ENCODE data around the gene ITGAE.
"Not testable (repeated sequence)": the region's sequence is repeated elsewhere in the genome, so short reads cannot be mapped to it uniquely, and the experiment has no call there.

The ITGAE gene

GRCh38 chr17:3795390-3796102 lies 5.4 kb downstream of the ITGAE start:
- no peak for DNase-seq

DNA sequence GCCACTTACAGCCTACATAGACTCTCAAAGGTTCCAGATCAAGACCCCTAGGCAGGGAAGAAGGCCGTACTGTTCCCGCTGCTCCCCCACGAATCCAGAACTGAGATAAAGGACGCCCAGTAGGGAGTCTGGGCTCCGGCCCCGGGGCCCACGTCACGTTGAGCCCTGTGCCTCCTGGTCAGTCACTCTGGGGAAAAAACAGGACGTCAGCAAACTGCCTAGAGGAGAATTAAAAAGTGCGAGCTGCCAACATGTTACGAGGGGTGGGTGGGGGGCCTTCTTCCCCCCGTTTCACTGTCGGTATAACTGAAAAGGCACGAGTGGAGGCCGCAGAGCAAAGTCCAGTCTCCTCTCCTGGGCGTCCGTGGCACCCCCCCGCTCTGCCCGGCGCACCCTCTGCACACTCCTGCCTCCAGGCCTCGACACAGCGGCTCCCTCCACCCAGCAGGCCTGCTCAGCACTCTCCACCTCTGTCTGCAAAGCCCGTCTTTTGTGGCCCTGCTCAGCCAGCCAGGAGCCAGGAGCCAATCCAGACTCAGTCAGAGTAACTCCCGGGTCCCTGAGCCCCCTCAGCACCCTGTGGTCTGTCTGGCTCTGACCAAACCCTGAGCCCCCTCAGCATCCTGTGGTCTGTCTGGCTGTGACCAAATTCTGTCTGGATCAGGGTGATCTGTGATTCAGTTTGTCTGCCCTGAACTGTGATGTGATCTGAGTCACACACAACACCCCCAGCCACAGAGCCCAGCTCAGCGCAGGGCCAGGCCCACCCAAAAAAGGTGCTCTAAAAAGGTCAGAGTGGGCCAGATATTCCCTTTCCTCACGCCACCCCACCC lies 6.2 kb downstream of the ITGAE start:
- no peak for DNase-seq

DNA sequence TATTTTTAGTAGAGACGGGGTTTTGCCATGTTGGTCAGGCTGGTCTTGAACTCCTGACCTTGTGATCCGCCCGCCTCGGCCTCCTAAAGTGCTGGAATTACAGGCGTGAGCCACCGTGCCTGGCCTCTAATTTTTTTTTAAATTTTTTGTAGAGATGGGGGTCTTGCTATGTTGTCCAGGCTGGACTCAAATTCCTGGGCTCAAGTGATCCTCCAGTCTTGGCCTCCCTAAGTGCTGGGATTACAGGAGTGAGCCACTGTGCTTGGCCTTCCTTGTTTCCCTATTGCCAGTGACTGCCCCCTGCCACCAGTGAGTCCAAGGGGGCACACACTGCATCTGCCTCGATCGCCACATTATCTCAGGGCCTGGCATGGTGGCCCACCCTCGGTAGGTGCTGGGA lies 6.8 kb downstream of the ITGAE start:
- DNase-seq = not testable (repeated sequence)

- DNase-seq = not testable (repeated sequence)
These were observed 7.7 kb downstream of the ITGAE start for GRCh38 chr17:3793258-3793657.

- DNase-seq = no peak
These were observed 8.5 kb downstream of the ITGAE start for GRCh38 chr17:3792481-3792880.

- no peak for DNase-seq
These were observed 12.8 kb downstream of the ITGAE start for GRCh38 chr17:3788200-3788599.

DNA sequence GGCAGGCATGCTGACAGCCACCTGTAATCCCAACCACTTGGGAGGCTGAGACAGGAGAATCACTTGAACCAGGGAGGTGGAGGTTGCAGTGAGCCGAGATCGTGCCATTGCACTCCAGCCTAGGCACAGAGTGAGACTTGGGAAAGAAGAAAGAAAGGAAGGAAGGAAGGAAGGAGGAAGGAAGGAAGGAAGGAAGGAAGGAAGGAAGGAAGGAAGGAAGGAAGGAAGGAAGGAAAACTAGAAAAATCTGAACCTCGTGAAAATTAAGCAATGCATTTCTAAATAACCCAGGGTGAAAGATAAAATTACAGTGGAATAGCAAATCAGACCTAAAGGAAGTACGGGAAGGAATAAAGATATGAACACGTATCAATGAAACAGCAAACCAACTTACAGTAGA lies 15.7 kb downstream of the ITGAE start:
- DNase-seq = not testable (repeated sequence)

GRCh38 chr17:3782751-3783150 lies 18.2 kb downstream of the ITGAE start:
- DNase-seq = no peak

DNA sequence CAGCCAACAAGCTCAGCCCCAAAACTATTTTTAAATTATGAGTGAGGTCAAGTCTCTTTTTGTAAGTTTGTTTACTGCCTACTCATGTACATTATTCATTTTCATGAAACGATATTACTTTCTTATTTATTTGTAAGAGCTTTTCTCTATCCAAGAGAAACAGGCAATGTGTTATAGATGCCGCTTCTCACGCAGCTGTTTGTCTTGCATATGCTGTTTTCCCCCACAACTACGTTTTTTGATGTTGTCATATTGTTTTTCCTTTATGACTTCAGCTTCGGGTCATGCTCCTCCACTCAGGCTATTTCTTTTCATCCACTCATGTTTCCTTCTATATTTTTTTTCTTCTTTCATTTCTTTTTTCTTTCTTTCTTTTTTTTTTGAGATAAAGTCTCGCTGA lies 20.0 kb downstream of the ITGAE start:
- no peak for DNase-seq

DNA sequence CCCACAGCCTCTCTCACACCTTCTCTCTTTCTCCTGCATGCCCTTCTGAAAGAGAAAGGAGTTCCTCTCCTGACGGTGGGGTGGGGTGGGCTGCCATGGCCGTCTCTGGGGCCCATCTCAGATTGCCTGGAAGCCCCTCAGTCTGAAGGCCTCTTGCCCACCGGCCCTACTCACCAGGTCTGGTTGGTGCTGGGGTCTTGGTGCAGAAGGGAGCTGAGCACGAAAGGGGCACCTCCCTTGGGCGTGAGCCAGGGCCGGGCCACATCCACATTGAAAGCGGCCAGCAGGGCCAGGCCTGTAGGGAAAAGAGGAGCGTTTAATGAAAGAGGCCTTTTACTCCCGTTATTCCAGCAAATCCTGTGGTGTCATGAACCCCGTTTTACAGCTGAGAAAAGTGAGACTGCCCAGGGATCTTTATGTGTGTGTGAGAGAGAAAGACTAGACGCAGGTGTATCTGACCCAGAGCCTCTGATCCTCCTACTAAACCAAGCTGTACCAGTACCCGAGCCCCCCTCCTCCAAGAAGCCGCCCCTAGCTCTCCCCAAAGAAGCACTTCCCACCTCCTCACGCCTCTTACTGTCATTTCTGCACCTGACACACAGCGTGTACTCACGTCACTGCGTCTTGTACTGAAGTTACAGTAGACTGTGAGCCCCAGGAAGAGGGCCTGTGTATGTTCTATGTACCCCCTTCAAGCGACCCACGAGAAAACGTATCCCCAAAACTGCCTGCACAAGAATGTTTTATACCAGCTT lies 23.4 kb downstream of the ITGAE start:
- DNase-seq = no peak

- DNase-seq = no peak
These were observed 27.0 kb downstream of the ITGAE start for GRCh38 chr17:3773966-3774365.

DNA sequence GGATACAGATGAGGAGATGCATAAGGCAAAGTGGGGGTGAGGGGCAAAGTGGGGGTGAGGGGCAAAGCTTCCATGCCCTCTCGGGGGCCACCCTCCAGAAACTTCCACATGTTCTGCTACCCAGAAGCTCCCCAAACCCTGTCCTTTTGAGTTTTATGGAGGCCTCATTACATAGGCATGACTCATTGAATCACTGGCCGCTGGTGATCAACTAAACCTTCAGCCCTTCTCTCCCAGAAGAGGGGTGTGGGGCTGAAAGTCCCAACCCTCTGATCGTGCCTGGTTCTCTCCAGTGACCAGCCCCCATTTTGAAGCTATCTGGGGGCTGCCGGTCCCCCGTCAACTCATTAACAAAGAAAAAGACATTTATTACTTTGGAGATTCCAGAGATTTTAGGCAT lies 27.5 kb downstream of the ITGAE start:
- no peak for DNase-seq

- no peak for DNase-seq
These were observed 28.2 kb downstream of the ITGAE start for GRCh38 chr17:3772764-3773163.

DNA sequence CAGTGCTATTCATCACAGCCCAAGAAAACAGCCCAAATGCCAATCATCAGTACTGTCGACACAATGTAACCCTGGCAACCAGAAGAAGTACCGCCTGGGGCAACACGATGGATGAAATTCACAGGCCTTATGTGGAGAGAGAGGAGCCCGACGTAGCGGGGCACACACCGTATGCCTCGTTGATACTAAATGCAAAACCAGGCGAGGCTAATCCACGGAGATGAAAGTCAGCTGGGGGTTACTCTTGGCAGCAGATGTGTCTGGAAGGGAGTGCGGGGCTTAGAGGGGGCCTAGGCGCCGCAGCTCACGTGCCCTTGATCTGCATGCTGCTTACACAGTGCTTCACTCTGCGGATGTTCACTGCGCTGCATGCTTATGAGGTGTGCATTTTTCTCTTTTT lies 29.8 kb downstream of the ITGAE start:
- no peak for DNase-seq

DNA sequence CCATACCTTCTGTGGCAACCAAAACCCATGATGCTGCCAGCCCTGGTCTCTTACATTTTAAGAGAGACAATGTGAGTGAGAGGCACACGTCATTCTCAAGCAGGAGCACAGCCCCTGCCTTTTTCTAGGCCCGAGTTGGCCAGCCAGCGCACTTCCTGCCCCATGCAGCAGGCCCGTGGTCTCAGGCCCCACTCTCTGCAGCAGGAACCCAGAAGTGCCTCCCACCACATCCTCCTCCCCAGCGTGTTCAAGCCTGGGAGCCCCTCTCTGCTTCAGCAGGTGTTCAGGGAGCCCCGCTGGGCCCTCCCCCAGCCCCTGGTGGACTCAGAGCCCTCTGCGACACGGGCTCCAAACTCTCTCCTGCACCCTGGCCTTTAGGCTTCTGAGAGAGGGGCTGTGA lies 30.5 kb downstream of the ITGAE start:
- peak; percentile 20 for DNase-seq

DNA sequence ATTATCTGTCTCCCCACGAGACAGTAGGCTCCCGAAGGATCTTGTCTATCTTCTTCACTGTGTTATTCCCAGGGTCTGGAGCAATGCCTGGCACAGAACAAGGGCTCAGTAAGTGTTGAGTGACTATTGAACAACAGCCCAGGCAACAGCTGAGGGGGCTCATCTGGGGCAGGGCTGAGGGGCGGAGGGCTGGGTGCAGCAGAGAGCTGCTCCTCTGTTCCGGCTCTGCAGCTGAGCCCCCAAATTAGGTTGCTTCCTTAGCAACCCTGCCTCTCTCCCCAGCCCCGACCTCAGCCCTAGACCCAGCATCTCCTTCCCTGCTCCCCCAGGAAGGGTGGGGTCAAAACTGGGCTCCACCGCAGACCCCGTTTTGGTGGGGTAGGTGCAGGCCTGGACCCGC lies 32.2 kb downstream of the ITGAE start:
- no peak for DNase-seq

DNA sequence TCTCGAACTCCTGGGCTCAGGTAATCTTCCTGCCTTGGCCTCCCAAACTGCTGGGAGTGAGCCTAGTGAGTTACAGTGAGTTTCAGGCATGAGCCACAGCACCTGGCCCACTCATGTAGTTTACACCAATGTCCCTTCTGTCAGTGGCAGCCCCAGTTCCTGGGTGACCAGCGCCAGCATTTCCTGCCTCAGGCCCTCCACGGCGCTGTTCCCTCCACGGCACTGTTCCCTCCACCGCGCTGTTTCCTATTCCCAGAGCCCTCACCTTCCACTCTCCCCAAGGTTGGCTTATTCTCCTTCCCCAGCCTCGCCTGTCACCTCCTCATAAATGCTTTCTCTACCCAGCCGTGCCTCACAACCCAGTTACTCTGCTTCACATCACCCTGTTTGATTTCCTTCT lies 32.6 kb downstream of the ITGAE start:
- DNase-seq = no peak

GRCh38 chr17:3766779-3767178 lies 34.2 kb downstream of the ITGAE start:
- no peak for DNase-seq

DNA sequence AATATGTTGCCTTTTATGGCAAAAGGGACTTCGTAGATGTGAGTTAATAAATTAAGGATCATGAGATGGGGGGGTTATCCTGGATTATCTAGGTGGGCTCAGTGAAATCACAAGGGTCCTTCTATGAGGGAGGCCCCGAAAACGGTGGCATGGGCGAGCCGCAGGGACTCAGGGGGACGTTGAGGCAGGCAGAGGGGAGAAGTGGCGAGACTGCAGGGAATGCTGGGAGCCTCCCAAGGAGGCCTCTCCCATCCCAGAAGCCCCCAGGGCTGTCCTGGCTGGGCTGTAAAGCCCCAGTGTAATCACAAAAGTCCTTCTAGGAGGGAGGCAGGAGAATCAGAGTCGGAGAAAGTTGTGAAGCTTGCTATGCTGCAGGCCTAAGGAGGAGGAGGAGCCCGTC lies 35.0 kb downstream of the ITGAE start:
- DNase-seq = no peak

GRCh38 chr17:3763777-3764170 lies 37.2 kb downstream of the ITGAE start:
- DNase-seq = no peak

DNA sequence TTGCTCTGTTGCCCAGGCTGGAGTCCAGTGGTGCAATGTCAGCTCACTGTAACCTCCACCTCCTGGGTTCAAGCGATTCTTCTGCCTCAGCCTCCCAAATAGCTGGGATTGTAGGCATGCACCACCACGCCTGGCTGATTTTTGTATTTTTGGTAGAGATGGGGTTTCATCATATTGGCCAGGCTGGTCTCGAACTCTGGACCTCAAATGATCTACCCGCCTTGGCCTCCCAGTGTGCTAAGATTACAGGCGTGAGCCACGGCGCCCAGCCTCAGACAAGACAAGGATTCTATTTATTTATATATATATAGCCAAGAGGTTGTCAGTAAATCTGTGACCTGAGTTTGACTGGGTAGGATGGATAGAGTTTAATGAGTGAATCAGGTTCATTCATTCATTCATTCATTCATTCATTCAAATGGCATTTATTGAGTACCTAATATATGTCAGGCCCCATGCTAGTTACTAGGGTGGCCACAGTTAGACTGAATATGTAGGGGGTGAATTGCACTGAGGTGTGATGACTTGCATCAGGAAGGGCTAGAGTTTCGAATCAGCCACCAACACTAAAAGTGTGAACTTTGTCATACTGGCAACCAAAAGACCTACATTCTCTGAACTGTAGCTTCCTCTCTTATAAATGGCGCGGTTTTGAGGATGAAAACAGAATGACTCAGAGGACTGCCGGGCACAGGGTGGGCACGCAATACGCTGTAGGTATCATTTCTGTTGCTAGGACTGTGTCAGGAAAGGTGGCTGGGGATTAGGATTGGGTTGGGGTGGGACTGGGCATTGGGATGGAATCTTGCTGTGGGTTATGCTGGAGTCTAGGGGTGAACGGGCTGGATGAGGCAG lies 37.8 kb downstream of the ITGAE start:
- DNase-seq = no peak

- DNase-seq = no peak
These were observed 39.0 kb downstream of the ITGAE start for GRCh38 chr17:3761918-3762380.

Data from effector CD8-positive, alpha-beta T cell (primary cell).